ENCODE measurements around the gene SMIM35. TPM values are rescaled to one million over a fixed set of nuclear protein-coding genes. Genes with fewer than 3 reads are reported as not detected.
"Not testable (repeated sequence)": the region's sequence is repeated elsewhere in the genome, so short reads cannot be mapped to it uniquely, and the experiment has no call there.

The SMIM35 gene
- total RNA-seq, 1 experiment from 2014 or later, result not detected

GRCh38 chr11:118062181-118062580, 24.6 kb downstream of the SMIM35 start:
- H3K27ac Mint-ChIP-seq; H3K56ac ChIP-seq (ENCODE audit: insufficient read length, low read depth, low read length); H3K27ac ChIP-seq (ENCODE audit: insufficient read length, low read depth, low read length); H2BK20ac ChIP-seq (ENCODE audit: low read depth, low read length, poor library complexity, severe bottlenecking); H2AFZ ChIP-seq (ENCODE audit: low read length); H4K5ac ChIP-seq (ENCODE audit: insufficient read length, low read depth, low read length); H2BK15ac ChIP-seq (ENCODE audit: low read depth, low read length); H2AK5ac ChIP-seq (ENCODE audit: insufficient read length, low read length); H3K9ac ChIP-seq (ENCODE audit: extremely low read depth, insufficient read length, low read length); DNase-seq; H3K27me3 ChIP-seq (ENCODE audit: insufficient read depth, low read length); H3K9me3 Mint-ChIP-seq; H3K23me2 ChIP-seq (ENCODE audit: insufficient read length, low read depth, low read length, poor library complexity, severe bottlenecking); H3K4ac ChIP-seq (ENCODE audit: low read depth, low read length); H3K4me1 ChIP-seq (ENCODE audit: insufficient read depth, low read length); H4K20me1 ChIP-seq (ENCODE audit: control insufficient read depth, insufficient read depth, insufficient read length); H3K23ac ChIP-seq (ENCODE audit: insufficient read length, low read depth, low read length); H2BK12ac ChIP-seq (ENCODE audit: insufficient read length, low read depth, low read length); H2BK5ac ChIP-seq (ENCODE audit: insufficient read length, low read length); H3K14ac ChIP-seq (ENCODE audit: insufficient read depth, low read length); H3K4me2 ChIP-seq (ENCODE audit: insufficient read depth, insufficient read length, low read length); H3K79me1 ChIP-seq (ENCODE audit: insufficient read depth, low read depth, low read length, poor library complexity, severe bottlenecking); H4K91ac ChIP-seq (ENCODE audit: insufficient read length, low read depth, low read length); H3K36me3 Mint-ChIP-seq (ENCODE audit: insufficient read depth in 1 of 3, low read depth in 3 of 3); H3K79me2 ChIP-seq (ENCODE audit: insufficient read depth, low read length); H4K8ac ChIP-seq (replicated peaks; ENCODE audit: insufficient read length, low read depth, low read length); H3K4me3 Mint-ChIP-seq; H3K18ac ChIP-seq (ENCODE audit: insufficient read length, low read depth, low read length); H3T11ph ChIP-seq (ENCODE audit: low read length); H3K9me3 ChIP-seq (ENCODE audit: control insufficient read depth, low read depth, low read length); H2BK120ac ChIP-seq (ENCODE audit: low read depth, low read length, poor library complexity, severe bottlenecking): not testable (repeated sequence)
- WGBS (ENCODE audit: extremely low coverage, insufficient read length, low lambda C conversion rate), result no CpG with 5 or more reads among the region's 5 CpGs
- Mint-ChIP-seq H3K4me1 (peaks cover 8 to 28% of the 10 kb centered on the region in 2 experiments), H3K27me3 (ENCODE audit: low read depth) (peaks cover 11% of the 10 kb centered on the region)

All from H9 (cell line).